AG04450 (cell line): Measurements from ENCODE around the gene RAB11B. TPM values are rescaled to one million over a fixed set of nuclear protein-coding genes. Genes with fewer than 3 reads are reported as not detected.
"Not testable (repeated sequence)": the region's sequence is repeated elsewhere in the genome, so short reads cannot be mapped to it uniquely, and the experiment has no call there.

ENCODE experiments used
- CTCF ChIA-PET: fragments of 300-600, 350-600 bp; formaldehyde crosslinking; extraction: SDS; loops from one replicate; lab custom pipeline; 2022; ENCODE audit warnings: antibody characterized with exemption, inconsistent platforms; lab: Charles Lee
- POLR2A ChIA-PET: fragments of 350-600 bp; formaldehyde crosslinking; extraction: SDS; loops from one replicate; lab custom pipeline; 2021; ENCODE audit warnings: antibody characterized with exemption, inconsistent platforms; lab: Yijun Ruan, JAX
- DNase-seq: peaks from one replicate; pipeline ENCODE4 v3.0.0-alpha.2; 2011; ENCODE audit warnings: low read depth, low spot score
- H3K27ac ChIP-seq: one replicate; pipeline ENCODE4 v1.5.1; 2012; ENCODE audit warnings: low read depth, low read length, control low read depth
- H3K27me3 ChIP-seq: one replicate; pipeline ENCODE4 v1.6.0; 2012; ENCODE audit warnings: low read length; ENCODE audit not compliant: control insufficient read depth, insufficient read depth
- H3K4me3 ChIP-seq: 2 replicates; pipeline ENCODE4 v1.5.1; 2011; ENCODE audit warnings: mild to moderate bottlenecking, low read depth, low read length, control low read depth
- H3K9me3 ChIP-seq: 2 replicates; pipeline ENCODE4 v1.5.1; 2012; ENCODE audit warnings: low read length; ENCODE audit not compliant: control insufficient read depth, insufficient read depth
- CTCF ChIP-seq: IDR thresholded peaks from 2 replicates; pipeline ENCODE4 v1.5.1; 2011; ENCODE audit warnings: low read depth, low read length, control low read depth, inconsistent platforms
- polyA plus RNA-seq: library from polyadenylated mRNA; depleted of rRNA; stranded (reverse); fragments of >200 nt; gene quantifications from 2 replicates; pipeline ENCODE4 v1.2.3, GENCODE V29; 2011

The RAB11B gene
- polyA plus RNA-seq, 1 experiment: 25.3 TPM

GRCh38 chr19:8352134-8352827, 37.9 kb upstream of the RAB11B start:
- ChIA-PET POLR2A (interaction anchor here (0.6 to 0.9 kb wide), 5 partner anchors 17 to 142 kb away, joined by 3 to 11 read pairs (median 6); partner anchors contain the start of gene RAB11B), CTCF (interaction anchor here (0.7 to 4.9 kb wide), 14 partner anchors 9 to 449 kb away, joined by 3 to 53 read pairs (median 8); partner anchors contain the start of genes ANGPTL4, MAP2K7, MARCHF2 and RAB11B)
- H3K9me3 ChIP-seq: peaks cover 6% of the 10 kb centered on the region; the same call in 1 of the 2 replicates
- no peak for TF ChIP-seq CTCF
- H3K27ac ChIP-seq: no peak overlapping the region
- no peaks in the 10 kb centered on the region for H3K27me3 ChIP-seq
- H3K4me3 ChIP-seq: no peak overlapping the region
- no peak for DNase-seq

GRCh38 chr19:8352845-8353244, 37.3 kb upstream of the RAB11B start:
- ChIA-PET CTCF (interaction anchor here (0.7 to 4.9 kb wide), 24 partner anchors 9 to 449 kb away, joined by 3 to 53 read pairs (median 10); partner anchors contain the start of genes ANGPTL4, KANK3, MAP2K7 and MARCHF2), POLR2A (interaction anchor here (0.6 to 1.2 kb wide), 4 partner anchors 18 to 111 kb away, joined by 4 to 11 read pairs (median 6); partner anchors contain the start of gene RAB11B)
- not testable (repeated sequence) for H3K27me3 ChIP-seq, H3K9me3 ChIP-seq, H3K27ac ChIP-seq, H3K4me3 ChIP-seq, DNase-seq

GRCh38 chr19:8355631-8356402, 34.3 kb upstream of the RAB11B start:
- Histone ChIP-seq H3K27me3 (no peaks in the 10 kb centered on the region), H3K27ac (peak overlapping the region; percentile 34), H3K9me3 (peaks cover 6% of the 10 kb centered on the region; the same call in 1 of the 2 replicates), H3K4me3 (no peak overlapping the region)
- TF ChIP-seq CTCF: no peak
- POLR2A ChIA-PET: interaction anchor here (0.6 to 1.6 kb wide), 4 partner anchors 9 to 69 kb away, joined by 4 to 9 read pairs (median 8); partner anchors contain the start of genes ANGPTL4 and RAB11B
- no peak for DNase-seq
- CTCF ChIA-PET: interaction anchor here (1.0 to 4.9 kb wide), 8 partner anchors 8 to 225 kb away, joined by 4 to 53 read pairs (median 11); partner anchors contain the start of genes MARCHF2 and RAB11B

- no peak for TF ChIP-seq CTCF
- CTCF ChIA-PET: interaction anchor here (0.7 to 1.6 kb wide), 4 partner anchors 9 to 354 kb away, joined by 3 to 5 read pairs (median 4); partner anchors contain the start of gene MARCHF2
- no peak for DNase-seq
- POLR2A ChIA-PET: interaction anchor here (0.6 kb wide), 1 partner anchor 157 kb away, joined by 3 read pairs; the partner anchor contains the start of gene ZNF414
- H3K9me3 ChIP-seq: peaks cover 6% of the 10 kb centered on the region; the same call in 1 of the 2 replicates
- no peak overlapping the region for H3K27ac ChIP-seq
- no peak overlapping the region for H3K4me3 ChIP-seq
- no peaks in the 10 kb centered on the region for H3K27me3 ChIP-seq
These were observed 33.1 kb upstream of the RAB11B start for GRCh38 chr19:8357007-8357521.

- no peak for DNase-seq
- no peak overlapping the region for H3K27ac ChIP-seq
- ChIA-PET CTCF (interaction anchor here (0.6 to 0.9 kb wide), 3 partner anchors 53 to 222 kb away, joined by 3 to 5 read pairs (median 3); no protein-coding TSS in a partner anchor), POLR2A (interaction anchor here (0.9 kb wide), 1 partner anchor 31 kb away, joined by 4 read pairs; the partner anchor contains the start of gene RAB11B)
- TF ChIP-seq CTCF: no peak
- H3K4me3 ChIP-seq: no peak overlapping the region
- no peaks in the 10 kb centered on the region for H3K27me3 ChIP-seq
- peaks cover 6% of the 10 kb centered on the region; the same call in 1 of the 2 replicates for H3K9me3 ChIP-seq
These were observed 31.2 kb upstream of the RAB11B start for GRCh38 chr19:8358948-8359347.
